ENCODE measurements around the gene CDC42BPB.

CDC42BPB gene

DNA sequence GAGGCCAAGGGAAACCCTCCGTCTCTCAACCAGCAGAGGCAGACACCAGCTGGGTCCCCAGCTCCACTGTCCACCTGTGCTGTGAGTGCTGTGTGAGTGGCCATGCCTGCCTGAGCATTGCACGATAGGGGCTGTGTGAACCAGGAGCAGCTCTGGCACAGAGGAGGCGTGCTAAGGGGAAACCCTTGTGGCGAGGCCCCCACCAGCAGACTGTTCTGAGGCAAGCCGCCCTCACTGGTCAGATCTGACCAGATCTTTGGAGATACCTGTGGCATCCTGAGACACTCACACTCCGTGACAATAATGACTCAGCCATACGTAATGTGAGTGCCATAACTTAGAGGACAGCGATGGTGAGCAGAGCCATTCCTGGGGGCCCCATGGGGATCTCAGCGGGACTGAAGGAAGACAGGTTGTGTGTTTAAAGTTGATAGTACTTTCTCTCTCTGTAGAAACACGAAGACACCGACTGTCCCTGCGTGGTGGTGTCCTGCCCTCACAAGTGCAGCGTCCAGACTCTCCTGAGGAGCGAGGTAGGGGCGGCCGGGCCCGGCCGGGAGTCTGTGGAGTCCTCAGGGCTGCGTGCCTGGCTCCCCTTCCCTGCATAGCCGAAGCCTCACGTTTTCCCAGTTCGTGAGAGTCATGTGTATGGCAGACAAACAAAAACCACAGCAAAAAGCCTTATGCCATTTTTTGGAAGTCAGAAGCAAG, 171.5 kb downstream of the CDC42BPB start:
- DNase-seq: no peak

DNA sequence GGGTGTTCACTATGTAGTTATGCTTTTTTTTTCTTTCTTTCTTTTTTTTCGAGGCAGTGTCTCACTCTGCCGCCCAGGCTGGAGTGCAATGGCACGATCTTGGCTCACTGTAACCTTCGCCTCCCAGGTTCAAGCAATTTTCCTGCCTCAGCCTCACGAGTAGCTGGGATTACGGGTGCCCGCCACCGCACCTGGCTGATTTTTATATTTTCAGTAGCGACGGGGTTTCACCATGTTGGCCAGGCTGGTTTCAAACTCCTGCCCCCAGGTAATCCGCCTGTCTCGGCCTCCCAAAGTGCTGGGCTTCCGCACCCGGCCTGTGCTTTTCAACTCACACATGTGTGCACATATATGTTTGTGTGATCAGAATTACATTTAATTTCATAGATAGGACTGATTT, 173.8 kb downstream of the CDC42BPB start:
- no peak for DNase-seq

DNA sequence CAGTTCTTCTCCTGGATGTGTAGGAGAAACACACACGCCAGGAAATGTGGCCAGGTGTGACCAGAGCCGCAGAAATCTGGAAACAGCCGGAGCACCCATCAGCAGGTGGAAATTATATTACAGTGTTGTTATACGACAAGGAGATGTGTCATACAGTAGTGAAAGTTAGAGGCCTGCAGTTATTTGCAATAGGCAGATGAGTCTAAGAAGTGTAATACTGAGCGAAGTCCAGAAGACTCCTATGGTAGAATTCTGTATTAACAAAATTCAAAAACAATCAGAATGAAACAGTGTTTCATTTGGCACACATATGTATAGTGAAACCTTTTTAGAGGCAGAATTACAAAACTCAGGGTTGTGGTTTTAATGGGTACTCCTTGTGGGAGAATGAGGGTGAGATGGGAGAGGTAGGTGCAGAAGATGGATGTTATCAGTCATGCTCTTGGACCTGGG, 174.2 kb downstream of the CDC42BPB start:
- DNase-seq: no peak
